DND-41 (cell line): ENCODE results near the gene CTLA4.

Experiments
- EZH2 ChIP-seq: IDR thresholded peaks from 3 replicates; pipeline ENCODE4 v1.6.1; 2012; ENCODE audit warnings: borderline replicate concordance, low read depth, mild to moderate bottlenecking, moderate library complexity, low read length, inconsistent platforms; ENCODE audit not compliant: severe bottlenecking
- TF ChIP-seq, protein P1 (sequence below): IDR thresholded peaks from 2 replicates; pipeline ENCODE4 v1.5.1; 2012; ENCODE audit warnings: borderline replicate concordance, low read length, moderate library complexity, mild to moderate bottlenecking; ENCODE audit not compliant: poor library complexity, severe bottlenecking; ENCODE audit errors: extremely low read depth

DNA sequence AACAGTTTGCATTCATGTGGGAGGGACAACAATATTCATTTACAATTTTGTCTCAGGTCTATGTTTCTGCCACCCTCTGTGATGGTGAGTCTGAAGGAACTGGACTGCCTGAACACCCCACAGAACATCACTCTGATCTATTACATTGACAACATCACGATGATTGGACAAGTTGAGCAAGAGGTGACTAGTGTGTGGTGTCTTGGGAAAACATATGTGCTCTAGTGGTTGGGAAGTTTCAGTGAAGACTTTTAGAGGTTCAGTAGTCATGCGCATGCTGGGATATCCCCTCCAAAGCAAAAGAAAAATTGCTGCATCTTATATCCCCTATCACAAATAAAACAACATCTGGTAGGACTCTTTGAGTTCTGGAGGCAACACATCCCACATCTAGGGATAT is 18.6 kb upstream of the CTLA4 start:
- TF ChIP-seq, protein P1, sequence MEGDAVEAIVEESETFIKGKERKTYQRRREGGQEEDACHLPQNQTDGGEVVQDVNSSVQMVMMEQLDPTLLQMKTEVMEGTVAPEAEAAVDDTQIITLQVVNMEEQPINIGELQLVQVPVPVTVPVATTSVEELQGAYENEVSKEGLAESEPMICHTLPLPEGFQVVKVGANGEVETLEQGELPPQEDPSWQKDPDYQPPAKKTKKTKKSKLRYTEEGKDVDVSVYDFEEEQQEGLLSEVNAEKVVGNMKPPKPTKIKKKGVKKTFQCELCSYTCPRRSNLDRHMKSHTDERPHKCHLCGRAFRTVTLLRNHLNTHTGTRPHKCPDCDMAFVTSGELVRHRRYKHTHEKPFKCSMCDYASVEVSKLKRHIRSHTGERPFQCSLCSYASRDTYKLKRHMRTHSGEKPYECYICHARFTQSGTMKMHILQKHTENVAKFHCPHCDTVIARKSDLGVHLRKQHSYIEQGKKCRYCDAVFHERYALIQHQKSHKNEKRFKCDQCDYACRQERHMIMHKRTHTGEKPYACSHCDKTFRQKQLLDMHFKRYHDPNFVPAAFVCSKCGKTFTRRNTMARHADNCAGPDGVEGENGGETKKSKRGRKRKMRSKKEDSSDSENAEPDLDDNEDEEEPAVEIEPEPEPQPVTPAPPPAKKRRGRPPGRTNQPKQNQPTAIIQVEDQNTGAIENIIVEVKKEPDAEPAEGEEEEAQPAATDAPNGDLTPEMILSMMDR: no peak
- no peak for TF ChIP-seq EZH2
